ENCODE results near the gene ARHGAP9.

ARHGAP9 gene

DNA sequence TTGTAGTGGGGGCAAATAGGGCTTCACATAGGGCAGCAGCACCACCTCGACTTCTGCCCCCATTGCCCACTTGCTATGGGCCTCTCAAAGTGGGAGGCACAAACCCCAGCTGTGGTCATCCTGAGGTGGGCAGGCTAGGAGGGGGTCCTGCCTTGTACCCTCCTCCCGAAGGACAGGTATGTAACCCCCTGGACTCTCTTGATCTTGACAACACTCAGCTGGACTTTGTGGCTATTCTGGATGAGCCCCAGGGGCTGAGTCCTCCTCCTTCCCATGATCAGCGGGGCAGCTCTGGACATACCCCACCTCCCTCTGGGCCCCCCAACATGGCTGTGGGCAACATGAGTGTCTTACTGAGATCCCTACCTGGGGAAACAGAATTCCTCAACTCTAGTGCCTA, 8.0 kb downstream of the ARHGAP9 start:
- no peak for DNase-seq

DNA sequence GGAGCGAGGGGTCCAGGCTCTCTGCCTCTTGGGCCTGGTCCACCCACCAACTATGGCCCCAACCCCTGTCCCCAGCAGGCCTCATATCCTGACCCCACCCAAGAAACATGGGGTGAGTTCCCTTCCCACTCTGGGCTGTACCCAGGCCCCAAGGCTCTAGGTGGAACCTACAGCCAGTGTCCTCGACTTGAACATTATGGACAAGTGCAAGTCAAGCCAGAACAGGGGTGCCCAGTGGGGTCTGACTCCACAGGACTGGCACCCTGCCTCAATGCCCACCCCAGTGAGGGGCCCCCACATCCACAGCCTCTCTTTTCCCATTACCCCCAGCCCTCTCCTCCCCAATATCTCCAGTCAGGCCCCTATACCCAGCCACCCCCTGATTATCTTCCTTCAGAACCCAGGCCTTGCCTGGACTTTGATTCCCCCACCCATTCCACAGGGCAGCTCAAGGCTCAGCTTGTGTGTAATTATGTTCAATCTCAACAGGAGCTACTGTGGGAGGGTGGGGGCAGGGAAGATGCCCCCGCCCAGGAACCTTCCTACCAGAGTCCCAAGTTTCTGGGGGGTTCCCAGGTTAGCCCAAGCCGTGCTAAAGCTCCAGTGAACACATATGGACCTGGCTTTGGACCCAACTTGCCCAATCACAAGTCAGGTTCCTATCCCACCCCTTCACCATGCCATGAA, 8.6 kb downstream of the ARHGAP9 start:
- DNase-seq: no peak

DNA sequence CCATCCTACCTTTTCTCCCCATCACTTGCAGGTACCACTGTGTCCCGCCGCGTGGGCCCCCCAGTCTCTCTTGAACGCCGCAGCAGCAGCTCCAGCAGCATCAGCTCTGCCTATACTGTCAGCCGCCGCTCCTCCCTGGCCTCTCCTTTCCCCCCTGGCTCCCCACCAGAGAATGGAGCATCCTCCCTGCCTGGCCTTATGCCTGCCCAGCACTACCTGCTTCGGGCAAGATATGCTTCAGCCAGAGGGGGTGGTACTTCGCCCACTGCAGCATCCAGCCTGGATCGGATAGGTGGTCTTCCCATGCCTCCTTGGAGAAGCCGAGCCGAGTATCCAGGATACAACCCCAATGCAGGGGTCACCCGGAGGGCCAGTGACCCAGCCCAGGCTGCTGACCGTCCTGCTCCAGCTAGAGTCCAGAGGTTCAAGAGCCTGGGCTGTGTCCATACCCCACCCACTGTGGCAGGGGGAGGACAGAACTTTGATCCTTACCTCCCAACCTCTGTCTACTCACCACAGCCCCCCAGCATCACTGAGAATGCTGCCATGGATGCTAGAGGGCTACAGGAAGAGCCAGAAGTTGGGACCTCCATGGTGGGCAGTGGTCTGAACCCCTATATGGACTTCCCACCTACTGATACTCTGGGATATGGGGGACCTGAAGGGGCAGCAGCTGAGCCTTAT, 9.2 kb downstream of the ARHGAP9 start:
- DNase-seq: no peak

GRCh38 chr12:57469296-57470164, 10.1 kb downstream of the ARHGAP9 start:
- no peak for DNase-seq

- DNase-seq: no peak
Observed at GRCh38 chr12:57467915-57468314, 11.8 kb downstream of the ARHGAP9 start.

GRCh38 chr12:57467212-57467874, 12.3 kb downstream of the ARHGAP9 start:
- DNase-seq: no peak

DNA sequence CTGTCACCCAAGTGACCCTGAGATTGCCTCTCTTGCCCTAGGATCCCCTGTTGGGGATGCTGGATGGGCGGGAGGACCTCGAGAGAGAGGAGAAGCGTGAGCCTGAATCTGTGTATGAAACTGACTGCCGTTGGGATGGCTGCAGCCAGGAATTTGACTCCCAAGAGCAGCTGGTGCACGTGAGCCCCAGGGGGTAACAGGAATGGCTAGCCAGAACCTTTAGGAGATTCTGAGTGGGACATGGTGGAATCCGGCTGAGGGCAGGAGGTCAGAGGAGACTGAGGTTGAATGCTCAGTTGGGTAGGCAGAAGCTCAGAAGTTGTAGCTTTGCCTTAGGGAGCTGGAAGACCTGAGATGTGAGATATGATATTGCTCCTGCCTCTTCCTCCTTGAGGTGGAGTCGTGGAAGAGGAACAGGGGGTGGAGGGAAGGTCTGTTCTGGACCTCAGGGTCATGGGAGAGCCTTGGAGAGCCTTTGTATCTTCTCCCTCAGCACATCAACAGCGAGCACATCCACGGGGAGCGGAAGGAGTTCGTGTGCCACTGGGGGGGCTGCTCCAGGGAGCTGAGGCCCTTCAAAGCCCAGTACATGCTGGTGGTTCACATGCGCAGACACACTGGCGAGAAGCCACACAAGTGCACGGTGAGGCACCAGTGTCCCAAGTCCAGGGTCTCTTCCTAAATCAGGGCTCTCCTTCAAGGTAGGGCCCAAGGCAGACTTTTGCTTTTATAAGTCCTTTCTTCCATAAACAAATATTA, 13.7 kb downstream of the ARHGAP9 start:
- DNase-seq: no peak

DNA sequence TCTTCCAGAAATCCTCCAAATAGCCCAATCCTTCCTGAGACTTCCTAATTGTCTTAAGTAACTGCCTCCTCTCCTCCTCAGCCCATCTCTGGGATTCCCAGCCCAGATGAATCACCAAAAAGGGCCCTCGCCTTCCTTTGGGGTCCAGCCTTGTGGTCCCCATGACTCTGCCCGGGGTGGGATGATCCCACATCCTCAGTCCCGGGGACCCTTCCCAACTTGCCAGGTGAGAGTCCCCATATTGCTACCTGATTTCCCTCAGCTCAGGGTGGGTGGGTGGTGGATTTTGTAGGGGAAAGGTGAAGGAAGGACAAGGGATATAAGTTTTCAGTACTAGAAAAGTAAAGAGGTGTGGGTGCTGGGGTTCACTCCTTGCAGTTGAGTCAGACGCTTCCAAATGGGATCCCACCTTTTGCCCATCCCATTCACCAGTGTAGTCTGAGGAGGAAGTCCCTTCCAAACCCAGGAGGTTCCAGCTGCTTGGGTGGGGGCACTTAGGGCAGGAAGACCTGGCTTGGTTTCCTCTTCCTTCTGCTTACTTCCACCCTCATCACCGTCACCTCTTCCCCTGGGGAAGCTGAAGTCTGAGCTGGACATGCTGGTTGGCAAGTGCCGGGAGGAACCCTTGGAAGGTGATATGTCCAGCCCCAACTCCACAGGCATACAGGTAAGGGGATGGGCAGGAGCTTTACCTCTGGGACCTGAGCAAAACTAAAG, 14.5 kb downstream of the ARHGAP9 start:
- DNase-seq: no peak

DNA sequence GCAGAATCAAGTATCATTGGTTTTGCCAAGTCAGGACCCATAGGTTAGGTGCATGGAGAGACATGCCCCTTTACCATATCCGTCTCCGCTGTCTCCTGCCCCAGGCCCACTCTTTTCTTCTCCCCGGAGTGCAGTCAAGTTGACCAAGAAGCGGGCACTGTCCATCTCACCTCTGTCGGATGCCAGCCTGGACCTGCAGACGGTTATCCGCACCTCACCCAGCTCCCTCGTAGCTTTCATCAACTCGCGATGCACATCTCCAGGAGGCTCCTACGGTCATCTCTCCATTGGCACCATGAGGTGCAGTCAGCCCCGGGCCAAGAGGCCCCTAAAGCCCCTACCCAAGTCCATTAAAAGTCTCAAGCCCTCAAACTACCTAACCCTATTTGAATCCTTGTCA, 15.1 kb downstream of the ARHGAP9 start:
- DNase-seq: no peak

DNA sequence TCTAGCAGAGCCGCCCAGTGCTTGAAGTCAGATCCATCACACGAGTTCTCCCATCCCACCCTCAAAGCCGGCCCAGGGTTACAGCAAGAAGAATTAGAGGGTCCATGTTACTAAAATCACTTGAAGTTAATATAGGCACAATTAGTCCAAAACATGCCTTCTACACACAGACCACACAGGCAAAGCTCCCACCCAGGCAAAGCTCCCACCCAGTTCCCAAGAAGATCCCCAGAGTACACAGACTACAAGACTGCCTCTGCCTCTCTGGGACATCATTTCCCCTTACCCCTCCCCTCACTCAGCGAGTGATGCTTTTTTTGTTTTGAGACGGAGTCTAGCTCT, 16.8 kb downstream of the ARHGAP9 start:
- no peak for DNase-seq

DNA sequence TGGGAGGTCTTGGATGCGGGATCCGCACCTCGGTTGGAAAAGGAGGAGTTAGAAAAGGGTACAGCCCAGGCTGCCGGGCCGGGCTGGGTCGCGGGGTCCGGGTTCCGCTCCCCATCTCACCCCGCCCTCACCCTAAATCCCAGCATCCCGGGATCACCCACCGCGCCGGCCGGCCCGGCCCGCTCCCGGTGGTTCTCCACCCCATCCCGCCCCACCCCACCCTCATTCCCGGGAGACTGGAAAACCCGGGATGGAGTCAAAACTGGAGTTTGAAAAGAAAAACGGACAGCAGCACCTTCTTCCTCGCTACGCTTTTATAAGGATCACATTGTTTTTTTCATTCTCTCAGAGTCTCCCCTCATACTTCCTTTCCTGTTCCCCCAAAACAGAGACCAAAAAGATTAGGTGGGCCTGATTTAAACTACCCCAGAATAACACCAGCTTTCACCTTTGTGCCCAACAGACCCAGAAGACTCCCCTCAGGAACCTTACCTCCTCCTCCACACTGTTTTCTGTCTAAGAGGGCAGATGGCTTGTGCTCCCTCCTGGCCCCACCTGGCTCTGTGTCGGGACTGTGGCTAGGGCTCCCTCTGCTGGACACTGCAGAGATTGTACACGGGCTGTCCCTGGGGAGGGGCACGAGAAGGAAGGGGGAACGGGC, 17.3 kb downstream of the ARHGAP9 start:
- peak; percentile 86 for DNase-seq

DNA sequence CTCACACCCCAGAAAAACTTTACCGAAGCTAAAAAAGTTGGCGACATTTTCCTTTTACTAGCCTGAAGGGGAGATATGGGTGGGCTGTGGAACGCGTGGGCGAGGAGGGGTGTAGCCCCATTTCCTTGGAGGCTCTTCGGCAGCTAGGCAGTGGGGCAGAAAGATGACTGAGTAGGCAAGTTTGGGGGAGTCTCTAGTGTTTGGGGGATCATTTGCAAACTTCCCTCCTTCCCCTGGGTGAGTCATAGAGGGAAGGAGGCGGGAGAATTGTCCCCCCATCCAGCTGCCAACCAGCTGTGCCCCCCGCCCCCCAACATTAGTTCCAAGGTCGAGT, 17.8 kb downstream of the ARHGAP9 start:
- no peak for DNase-seq

DNA sequence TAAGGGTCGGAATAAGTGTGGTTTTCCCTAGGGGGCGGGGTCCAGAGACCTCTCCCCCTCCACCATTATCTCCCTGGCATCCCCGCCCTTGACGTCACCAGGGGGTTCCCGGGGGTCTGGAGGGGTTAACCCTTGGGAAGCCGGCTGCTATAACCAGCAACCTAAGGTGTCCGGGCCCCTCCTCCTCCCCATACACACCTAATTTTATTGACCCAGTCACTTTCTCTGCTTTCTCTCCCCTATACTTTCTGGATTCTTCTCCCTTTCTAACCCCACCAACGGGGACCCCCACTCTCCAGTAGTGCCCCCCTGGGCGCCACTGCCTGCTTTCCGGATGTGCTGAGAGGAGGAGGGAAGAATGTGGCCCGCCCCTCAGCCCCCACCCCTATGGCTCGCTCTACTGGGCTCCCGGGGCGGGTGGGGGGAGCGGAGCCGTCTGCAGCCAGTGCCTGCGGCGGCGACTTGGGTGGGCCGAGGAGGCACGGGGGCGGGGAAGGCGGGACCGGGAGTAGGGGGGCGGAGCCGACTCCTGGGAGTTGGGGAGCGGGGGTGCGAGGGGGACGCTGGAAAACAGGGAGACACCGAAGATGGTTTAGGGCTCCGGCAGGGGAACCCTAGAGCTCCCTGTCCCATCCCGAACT, 18.3 kb downstream of the ARHGAP9 start:
- DNase-seq: peak; percentile 30

GRCh38 chr12:57460841-57461275, 18.8 kb downstream of the ARHGAP9 start:
- DNase-seq: no peak

DNA sequence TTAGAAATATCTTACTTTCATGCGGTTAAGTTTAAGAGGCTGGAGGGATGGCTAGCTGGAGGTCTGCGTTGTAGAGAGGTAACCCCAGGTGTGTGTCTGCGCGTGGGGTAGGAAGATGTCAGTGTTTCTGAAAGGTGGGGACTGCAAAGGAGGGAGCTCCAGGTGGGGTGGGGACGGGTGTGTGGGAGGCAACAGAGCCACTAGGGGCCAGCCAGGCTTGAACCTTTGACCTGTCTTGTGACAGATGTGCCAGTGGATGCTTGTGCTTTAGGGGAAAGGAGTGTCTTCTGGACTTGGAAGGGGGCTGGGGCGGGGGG, 19.2 kb downstream of the ARHGAP9 start:
- no peak for DNase-seq

DNA sequence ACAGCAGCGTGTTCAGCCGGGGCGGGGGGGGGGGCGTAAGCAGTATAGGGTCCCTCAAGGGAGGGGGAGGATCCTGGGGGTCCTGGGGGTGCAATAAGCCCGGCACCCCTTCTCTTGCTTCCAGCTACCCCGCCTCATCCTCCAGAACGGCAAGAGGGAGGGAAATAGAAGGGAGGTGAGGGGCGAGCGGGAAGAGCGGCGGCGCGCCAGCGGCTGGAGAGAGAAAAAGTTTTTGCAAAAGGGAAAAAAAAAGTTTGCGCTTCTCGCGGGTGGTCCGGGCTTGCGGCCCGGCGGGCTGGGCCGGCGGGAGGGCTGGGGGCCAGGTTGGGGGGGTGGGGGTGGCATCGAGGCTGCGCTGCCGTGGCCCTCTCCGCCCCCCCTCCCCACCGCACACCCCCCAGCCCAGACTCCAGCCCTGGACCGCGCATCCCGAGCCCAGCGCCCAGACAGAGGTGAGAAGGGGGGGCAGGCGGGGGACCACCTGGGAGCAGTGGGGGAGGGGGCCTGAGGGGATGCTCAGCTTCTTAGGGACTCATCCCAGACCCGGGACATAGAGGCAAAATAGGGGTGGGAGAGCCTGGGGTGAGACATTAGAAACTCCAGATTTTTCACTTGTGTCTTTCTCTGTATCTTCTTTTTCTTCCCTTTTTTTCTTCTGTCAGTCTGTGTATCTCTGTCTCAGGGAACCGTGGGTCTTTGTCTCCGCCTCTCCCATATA, 19.8 kb downstream of the ARHGAP9 start, which contains the start of gene GLI1:
GLI1 (plus strand) TSS at position 36 of the 718 bp plus-strand sequence. CDS start 3,907 bp downstream, outside the sequence.
- DNase-seq: no peak

- peak; percentile 91 for DNase-seq
Observed at GRCh38 chr12:57459055-57459749, 20.5 kb downstream of the ARHGAP9 start.

DNA sequence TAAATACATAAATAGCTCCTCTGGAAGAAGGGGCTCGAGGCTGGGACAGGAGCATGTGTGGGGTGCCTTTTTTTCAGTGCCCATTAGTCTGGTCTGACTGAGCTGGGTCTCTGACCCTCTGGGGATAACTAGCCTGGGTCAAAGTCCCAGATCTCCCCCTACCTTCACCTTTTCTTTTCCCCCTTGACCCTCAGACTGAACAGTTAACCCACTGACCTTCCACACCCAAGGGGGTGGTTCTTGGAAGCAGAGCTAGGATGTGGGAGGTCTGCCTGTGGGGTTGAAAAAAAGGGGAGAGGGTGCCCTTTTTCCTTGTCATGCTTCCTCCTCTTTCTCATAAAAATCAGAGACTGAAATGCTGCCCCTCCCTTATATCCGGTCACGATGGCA, 21.0 kb downstream of the ARHGAP9 start:
- DNase-seq: no peak

DNA sequence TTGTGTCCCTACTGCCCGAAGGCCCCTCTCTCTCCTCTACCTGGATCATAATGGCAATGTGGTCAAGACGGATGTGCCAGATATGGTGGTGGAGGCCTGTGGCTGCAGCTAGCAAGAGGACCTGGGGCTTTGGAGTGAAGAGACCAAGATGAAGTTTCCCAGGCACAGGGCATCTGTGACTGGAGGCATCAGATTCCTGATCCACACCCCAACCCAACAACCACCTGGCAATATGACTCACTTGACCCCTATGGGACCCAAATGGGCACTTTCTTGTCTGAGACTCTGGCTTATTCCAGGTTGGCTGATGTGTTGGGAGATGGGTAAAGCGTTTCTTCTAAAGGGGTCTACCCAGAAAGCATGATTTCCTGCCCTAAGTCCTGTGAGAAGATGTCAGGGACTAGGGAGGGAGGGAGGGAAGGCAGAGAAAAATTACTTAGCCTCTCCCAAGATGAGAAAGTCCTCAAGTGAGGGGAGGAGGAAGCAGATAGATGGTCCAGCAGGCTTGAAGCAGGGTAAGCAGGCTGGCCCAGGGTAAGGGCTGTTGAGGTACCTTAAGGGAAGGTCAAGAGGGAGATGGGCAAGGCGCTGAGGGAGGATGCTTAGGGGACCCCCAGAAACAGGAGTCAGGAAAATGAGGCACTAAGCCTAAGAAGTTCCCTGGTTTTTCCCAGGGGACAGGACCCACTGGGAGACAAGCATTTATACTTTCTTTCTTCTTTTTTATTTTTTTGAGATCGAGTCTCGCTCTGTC, 22.8 kb downstream of the ARHGAP9 start:
- DNase-seq: no peak

Data from T1000 (cell line).